Esophagus squamous epithelium (tissue), 4 donors: ENCODE data around the gene PGRMC1.

ENCODE experiments used
- CTCF ChIP-seq, 6 experiments: fragments of 450-650 bp in 4 of 6; fragments of 200-600 bp in 2 of 6; sonication (generic) in 2 of 6; IDR thresholded peaks; one replicate each; pipeline ENCODE4 v1.5.1; 2016 to 2019; ENCODE audit warnings: antibody characterized with exemption in 6 of 6, mild to moderate bottlenecking in 4 of 6, moderate library complexity in 4 of 6
- POLR2A ChIP-seq, 4 donors: fragments of 450-650 bp; IDR thresholded peaks; one replicate each; pipeline ENCODE4 v1.6.1; 2017; ENCODE audit warnings: antibody characterized with exemption in 4 of 4, mild to moderate bottlenecking in 4 of 4, moderate library complexity in 3 of 4

- TF ChIP-seq CTCF (IDR thresholded peaks at IDR 0.05) (no peak), POLR2A (IDR thresholded peaks at IDR 0.05) (peak in 1 of 4 donors; percentile 17)
These were observed 807 bp downstream of the PGRMC1 start for GRCh38 chrX:119236623-119237561.
